HG03460 (cell line): ENCODE measurements around the gene FARP2.
A peak's percentile ranks its signal among the peaks of the same experiment; 100 is the strongest.
"Not testable (repeated sequence)": the region's sequence is repeated elsewhere in the genome, so short reads cannot be mapped to it uniquely, and the experiment has no call there.

Experiments
- ATAC-seq: cut with Tn5 transposase; IDR thresholded peaks from one replicate; pipeline ENCODE4 v1.9.1; 2021; ENCODE audit not compliant: unreplicated experiment

The FARP2 gene, protein sequence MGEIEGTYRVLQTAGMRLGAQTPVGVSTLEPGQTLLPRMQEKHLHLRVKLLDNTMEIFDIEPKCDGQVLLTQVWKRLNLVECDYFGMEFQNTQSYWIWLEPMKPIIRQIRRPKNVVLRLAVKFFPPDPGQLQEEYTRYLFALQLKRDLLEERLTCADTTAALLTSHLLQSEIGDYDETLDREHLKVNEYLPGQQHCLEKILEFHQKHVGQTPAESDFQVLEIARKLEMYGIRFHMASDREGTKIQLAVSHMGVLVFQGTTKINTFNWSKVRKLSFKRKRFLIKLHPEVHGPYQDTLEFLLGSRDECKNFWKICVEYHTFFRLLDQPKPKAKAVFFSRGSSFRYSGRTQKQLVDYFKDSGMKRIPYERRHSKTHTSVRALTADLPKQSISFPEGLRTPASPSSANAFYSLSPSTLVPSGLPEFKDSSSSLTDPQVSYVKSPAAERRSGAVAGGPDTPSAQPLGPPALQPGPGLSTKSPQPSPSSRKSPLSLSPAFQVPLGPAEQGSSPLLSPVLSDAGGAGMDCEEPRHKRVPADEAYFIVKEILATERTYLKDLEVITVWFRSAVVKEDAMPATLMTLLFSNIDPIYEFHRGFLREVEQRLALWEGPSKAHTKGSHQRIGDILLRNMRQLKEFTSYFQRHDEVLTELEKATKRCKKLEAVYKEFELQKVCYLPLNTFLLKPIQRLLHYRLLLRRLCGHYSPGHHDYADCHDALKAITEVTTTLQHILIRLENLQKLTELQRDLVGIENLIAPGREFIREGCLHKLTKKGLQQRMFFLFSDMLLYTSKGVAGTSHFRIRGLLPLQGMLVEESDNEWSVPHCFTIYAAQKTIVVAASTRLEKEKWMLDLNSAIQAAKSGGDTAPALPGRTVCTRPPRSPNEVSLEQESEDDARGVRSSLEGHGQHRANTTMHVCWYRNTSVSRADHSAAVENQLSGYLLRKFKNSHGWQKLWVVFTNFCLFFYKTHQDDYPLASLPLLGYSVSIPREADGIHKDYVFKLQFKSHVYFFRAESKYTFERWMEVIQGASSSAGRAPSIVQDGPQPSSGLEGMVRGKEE

DNA sequence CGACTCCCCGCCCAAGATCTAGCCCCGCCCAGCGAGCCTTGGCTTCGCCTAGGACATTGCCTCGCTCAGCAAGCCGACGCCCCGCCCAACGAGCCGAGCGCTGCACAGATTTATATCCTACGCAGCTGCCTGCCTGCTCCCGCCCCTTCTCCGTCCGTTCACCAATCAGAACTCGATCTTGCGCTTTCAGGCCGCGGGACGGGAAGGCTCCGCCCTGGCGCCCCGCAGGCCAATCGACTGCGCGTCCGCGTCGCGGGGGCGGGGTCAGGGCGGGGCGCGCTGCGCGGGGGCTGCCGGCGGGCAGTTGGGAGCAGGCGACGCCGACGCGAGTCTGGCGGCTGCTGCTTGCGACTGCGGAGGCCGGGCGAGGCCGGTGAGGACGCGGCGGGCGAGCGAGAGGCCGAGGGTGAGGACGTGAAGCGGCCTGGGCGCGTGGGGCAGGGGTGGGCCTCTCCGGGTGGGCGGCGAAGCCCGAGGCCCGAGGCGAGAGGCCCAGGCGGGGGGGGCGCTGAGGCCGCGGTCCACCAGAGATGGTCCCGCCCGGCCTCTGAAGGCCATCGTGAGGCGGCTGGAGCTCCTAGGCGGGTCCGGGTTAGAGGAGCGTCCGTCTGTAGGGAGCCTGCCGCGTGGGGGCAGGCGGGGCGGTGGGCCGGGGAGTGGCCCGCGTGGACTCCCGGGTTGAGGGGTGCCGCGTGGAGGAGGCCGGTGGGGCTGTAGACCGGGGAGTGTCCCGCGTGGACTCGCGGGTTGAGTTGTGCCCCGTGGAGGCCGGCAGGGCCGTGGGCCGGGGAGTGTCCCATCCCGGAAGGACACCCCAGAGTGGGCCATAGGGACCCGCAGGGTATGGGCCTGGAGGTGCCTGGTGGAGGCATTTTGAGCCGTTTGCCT is at the start of gene FARP2:
TSS of gene FARP2 (plus strand) at position 303 of the 888 bp plus-strand sequence. CDS start 16,823 bp downstream, outside the sequence.
- ATAC-seq, result peak; percentile 77

DNA sequence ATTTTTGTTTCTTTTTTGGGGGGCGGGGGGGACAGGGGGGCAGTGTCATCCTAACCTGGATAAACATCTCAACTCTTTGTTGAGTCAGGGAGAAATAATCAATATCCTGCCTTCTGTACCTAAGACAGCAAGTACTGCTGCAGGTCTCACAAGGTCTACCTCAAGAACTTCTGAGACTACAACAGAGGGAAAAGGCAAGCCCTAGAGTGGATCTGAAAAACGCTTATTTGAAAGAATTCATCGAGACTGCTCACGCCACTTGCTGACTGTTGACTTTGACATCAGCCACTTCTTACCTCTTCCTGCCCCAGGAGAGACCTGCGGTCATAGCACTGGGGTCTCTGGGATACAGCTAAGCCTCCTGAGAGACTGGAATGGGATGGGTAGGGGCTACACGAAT is 49.0 kb upstream of the FARP2 start:
- no peak for ATAC-seq

DNA sequence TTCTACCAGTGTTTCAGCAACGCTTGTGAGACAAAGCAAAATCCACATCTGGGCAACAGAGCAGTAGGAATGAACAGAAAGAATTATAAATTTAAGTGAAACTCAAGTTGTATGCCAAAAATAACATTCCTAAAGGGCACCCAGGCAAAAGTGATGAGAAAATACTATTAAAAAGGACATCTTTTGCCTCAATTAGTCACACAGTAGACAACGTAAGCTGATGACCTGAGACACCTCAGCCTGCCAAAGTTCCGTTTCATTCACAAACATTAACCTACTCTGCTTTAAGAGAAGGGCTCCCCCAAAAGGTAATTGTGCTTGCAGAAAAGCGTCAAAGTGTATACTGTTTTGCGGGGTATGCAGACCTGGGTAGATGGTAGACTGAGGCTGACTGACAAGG is 47.8 kb upstream of the FARP2 start:
- no peak for ATAC-seq

DNA sequence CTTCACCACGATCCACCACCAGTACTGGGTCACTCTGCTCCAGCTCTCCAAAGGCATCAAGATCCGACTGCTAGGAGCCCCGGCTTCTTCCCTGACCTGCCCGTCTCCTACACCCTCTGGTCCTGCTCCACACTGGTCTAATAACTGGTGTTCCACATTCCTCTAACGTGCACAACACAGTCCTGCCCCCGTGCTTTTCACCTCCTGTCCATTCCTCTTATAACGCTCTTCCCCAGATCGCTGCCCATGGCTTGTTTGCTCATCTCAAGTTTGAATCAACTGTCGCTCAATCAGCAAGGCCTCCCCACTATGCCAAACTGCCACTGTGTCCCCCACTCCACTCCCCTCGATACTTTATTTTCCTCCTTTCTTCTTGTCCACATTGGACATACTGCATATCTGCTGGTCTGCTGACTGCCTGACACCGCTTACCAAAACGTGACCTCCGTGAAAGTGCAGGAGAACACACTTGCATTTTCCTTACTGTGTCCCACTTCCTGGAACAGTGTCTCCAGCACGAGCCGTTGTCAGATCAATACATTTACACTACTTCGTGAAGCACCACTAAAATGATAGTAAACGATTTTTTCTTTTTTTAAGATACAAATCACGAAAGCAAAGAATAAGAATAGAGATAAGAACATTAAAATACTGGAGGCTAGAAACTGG is 47.1 kb upstream of the FARP2 start:
- no peak for ATAC-seq

DNA sequence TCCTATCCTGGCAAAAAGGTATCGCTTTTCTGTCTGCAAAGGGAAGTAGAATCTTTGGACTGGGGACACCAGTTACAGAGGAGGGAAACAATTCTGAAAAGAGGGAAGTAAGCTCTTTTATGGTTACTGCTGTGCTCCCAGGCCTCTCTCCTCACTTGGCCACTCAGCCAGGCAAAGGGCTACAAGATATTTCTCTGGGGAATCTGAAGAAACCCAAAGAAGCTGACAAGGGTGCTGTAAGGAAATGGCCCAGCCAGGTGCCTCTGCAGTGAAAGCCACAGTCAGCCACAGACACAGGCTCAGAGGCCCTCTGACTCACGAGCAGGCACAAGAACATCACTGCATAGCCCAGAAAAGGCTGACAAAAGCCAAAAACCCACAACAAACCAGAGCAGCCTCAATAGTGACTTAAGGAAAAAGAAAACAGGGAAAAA is 46.4 kb upstream of the FARP2 start:
- peak; percentile 51 for ATAC-seq

- no peak for ATAC-seq
Observed at GRCh38 chr2:241310917-241311566, 45.0 kb upstream of the FARP2 start.

- no peak for ATAC-seq
Observed at GRCh38 chr2:241312082-241312481, 44.0 kb upstream of the FARP2 start.

GRCh38 chr2:241313543-241314095 is 42.5 kb upstream of the FARP2 start:
- no peak for ATAC-seq

DNA sequence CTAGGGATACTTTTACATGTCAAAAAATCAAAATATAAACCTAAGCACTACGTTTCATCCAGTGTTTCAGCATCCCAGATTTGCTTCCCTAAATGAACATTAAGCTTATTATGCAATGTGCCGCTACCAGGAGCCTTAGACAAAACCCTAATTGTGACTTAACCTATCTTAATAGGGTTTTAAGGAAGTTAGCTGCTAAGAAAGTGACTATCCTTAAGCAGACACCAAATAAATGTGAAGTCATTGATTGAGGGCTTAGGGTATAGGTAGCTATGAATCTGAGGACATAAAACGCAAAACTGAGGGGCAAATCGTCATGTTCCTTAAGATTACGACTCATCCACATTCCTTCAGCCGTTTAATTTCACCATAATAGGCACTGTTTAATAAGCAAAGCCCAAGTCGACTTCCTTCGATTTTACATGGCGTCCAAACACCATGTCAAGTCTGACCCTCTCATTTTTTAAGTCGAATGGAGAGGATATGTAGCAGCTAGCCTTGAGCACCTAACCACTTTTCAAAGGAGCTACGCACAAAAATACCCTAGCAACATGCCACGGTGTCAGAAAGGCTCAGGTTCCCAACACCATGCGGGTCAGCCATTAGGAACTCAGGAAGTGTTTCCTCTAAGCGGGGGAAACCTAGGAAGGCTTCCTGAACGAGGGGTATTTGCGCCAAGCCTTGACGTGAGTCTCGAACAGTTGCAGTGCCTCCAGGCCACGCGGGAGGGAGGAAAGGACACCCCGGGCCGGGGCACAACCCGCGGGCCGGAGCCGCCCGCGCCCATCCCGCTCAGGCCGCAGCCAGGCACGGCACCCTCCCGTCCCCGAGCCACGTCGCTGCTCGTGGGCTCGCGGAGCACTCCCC is 41.6 kb upstream of the FARP2 start:
- no peak for ATAC-seq

DNA sequence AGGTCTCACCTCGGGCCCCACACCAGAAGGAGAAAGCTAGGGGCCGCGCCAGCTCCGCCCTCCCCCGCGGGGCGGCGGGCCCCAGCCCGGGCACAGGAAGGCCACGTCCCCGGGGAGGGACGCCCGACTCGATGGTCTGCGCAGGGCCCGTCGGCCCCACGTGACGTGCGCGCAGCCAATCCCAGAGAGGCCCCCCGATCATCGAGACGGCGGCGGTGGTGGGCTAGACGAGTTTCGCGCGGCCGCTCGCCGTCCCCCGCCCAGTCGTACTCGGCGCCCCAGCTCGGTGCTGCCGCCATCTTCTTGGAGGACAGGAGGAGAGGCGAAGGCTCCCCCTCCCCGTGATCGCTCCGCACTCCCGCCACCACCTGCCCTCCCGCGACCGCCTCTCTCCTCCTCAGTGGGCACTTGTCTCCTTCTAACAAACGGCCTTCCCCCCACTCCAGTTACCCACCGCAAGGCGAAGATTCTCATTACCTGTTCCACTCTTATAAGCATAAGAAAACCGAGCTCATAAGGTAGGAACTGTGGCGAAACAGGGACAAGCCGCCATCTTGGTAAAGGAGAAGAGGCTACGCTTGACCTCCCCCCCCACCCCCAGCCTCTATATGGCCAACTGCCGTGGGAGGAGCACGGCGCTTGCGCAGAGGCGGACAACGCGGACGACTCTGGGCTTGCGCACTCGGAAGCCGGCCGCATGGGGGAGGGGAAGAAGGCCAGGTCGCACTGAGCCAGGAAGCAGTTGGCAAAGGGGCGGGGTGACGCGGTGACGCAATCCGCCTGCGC is 40.8 kb upstream of the FARP2 start, which contains the start of gene HDLBP:
TSS of gene HDLBP (minus strand) at position 580 of the 786 bp plus-strand sequence. CDS start 48,803 bp downstream, outside the sequence.
- peak; percentile 71 for ATAC-seq

- ATAC-seq, result peak; percentile 37
Observed at GRCh38 chr2:241315879-241316631, 40.0 kb upstream of the FARP2 start, which contains the start of gene SEPTIN2. TSS of gene SEPTIN2 (plus strand) at chr2:241315925. CDS start at chr2:241324233, 8,308 bp downstream.

DNA sequence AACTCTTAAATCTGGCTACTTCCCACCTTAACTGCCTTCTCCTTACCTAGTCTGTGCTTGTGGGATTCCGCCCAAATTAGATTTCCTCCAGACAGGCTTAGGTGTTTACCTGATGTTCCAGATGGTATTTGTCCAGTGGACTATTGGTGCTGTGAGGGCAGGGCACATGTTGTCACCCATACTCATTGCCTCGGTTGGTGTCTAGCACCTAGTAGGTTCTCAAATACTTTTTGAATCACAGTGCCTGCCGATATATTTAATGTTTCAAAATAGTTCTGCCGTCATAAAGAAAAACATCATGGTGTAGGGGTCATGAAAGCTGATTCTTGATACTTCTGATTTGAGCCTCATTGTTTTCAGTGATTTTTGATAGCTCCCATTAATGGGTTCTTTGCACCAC is 39.3 kb upstream of the FARP2 start:
- no peak for ATAC-seq

- ATAC-seq, result no peak
Observed at GRCh38 chr2:241317391-241317790, 38.7 kb upstream of the FARP2 start.

- not testable (repeated sequence) for ATAC-seq
Observed at GRCh38 chr2:241318830-241319229, 37.3 kb upstream of the FARP2 start.

- ATAC-seq, result no peak
Observed at GRCh38 chr2:241320394-241320793, 35.7 kb upstream of the FARP2 start.

- ATAC-seq, result no peak
Observed at GRCh38 chr2:241321033-241321432, 35.1 kb upstream of the FARP2 start.
